Kidney (tissue), 14 donors: Measurements from ENCODE around the gene ADCK2. TPM values are rescaled to one million over a fixed set of nuclear protein-coding genes. Genes with fewer than 3 reads are reported as not detected.

Experiments
- DNase-seq, 5 donors: peaks; one replicate each; pipeline ENCODE4 v3.0.0-alpha.2; 2013 to 2020
- FAIRE-seq: peaks from 2 replicates; lab custom pipeline; 2012; peaks lifted over from hg19 to GRCh38; lab: Jason Lieb, UNC
- H3K27ac ChIP-seq, 2 donors: one replicate each; pipeline ENCODE4 v1.7.0; 2013; ENCODE audit warnings: low read depth in 2 of 2, low read length in 2 of 2, inconsistent platforms in 1 of 2
- H3K27me3 ChIP-seq: one replicate; pipeline ENCODE4 v1.7.1; 2013; ENCODE audit warnings: low read length, inconsistent platforms; ENCODE audit not compliant: control insufficient read depth, insufficient read depth
- H3K36me3 ChIP-seq, 3 donors: one replicate each; pipeline versions ENCODE4 v1.7.0 to v1.7.1; 2013; ENCODE audit warnings: low read length in 3 of 3, control low read depth in 1 of 3, inconsistent platforms in 1 of 3; ENCODE audit not compliant: insufficient read depth in 3 of 3, control insufficient read depth in 2 of 3
- H3K4me1 ChIP-seq, 3 donors: one replicate each; pipeline versions ENCODE4 v1.7.0 to v1.7.1; 2013; ENCODE audit warnings: low read length in 3 of 3, inconsistent platforms in 1 of 3, low read depth in 1 of 3; ENCODE audit not compliant: control insufficient read depth in 2 of 3, insufficient read depth in 2 of 3
- H3K4me3 ChIP-seq, 3 donors: one replicate each; pipeline versions ENCODE4 v1.7.0 to v1.8.1; 2013; ENCODE audit warnings: low read length in 3 of 3, control low read depth in 1 of 3, inconsistent platforms in 1 of 3
- H3K9ac ChIP-seq, 3 donors: one replicate each; pipeline versions ENCODE4 v1.7.0 to v1.7.1; 2013; ENCODE audit warnings: low read length in 3 of 3, control low read depth in 1 of 3, inconsistent platforms in 1 of 3
- H3K9me3 ChIP-seq, 3 donors: one replicate each; pipeline versions ENCODE4 v1.7.0 to v1.7.1; 2013; ENCODE audit warnings: low read length in 3 of 3, control low read depth in 1 of 3, inconsistent platforms in 1 of 3; ENCODE audit not compliant: control insufficient read depth in 2 of 3, insufficient read depth in 1 of 3
- intact Hi-C: fragments of 100-400 bp; cut with DNase I; formaldehyde crosslinking; loops from one replicate; pipeline ENCODE4 v1.11.1; 2022
- polyA plus RNA-seq: library from polyadenylated mRNA; stranded (reverse); fragments of 350-450 nt; fragmentation: Illumina TruSeq; extraction: RNeasy Lipid Tissue Mini Kit (QIAGEN cat#74804); gene quantifications from one replicate; pipeline ENCODE4 v1.2.3, GENCODE V29; 2014; ENCODE audit warnings: low read depth, low replicate concordance; ENCODE audit not compliant: insufficient read depth
- total RNA-seq: library from RNA; stranded (reverse); fragmentation: NEBNext Ultra II Directional; extraction: Animal tissue kit (Norgen Biotek cat#: 25700); gene quantifications from one replicate; pipeline ENCODE4 v1.2.1, GENCODE V29; 2021
- TF ChIP-seq, protein P1 (sequence below): IDR thresholded peaks from 3 replicates; pipeline ENCODE4 v1.5.1; 2012; ENCODE audit warnings: mild to moderate bottlenecking, moderate library complexity, borderline replicate concordance; ENCODE audit not compliant: insufficient read depth; ENCODE audit errors: extremely low read depth
- donor health status: control.
- donor health status: control.
- donor health status: control.
- donor health status: control.
- donor health status: control.
- donor health status: DM: yes; HTN: yes; CAD: no.
- donor health status: Normal renal cell carcinoma (clear cell type).

ADCK2 gene
- total and polyA plus RNA-seq, 2 donors from 2014 or later = 18.7 to 18.8 TPM

DNA sequence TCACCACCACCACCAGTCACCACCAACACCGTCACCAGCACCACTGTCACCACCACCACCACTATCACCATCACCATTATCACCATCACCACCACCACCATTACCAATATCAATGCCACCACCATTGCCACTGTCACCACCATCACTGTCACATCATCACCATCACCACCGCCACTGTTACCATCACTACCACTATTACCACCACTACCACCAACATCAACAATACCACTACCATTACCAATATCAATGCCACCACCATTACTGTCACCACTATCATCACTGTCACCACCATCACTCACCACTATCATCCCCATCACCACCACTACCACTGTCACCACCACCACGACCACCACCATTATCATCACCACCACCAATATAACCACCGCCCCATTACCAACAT lies 18.1 kb upstream of the ADCK2 start:
- FAIRE-seq (no peak), DNase-seq (no peak)
- Histone ChIP-seq H3K4me3 (no peak overlapping the region), H3K4me1 (peaks cover 2 to 8% (median 5%) of the 10 kb centered on the region in 3 donors), H3K36me3 (no peaks in the 10 kb centered on the region), H3K9ac (no peak overlapping the region), H3K27me3 (no peaks in the 10 kb centered on the region), H3K27ac (no peak overlapping the region), H3K9me3 (no peaks in the 10 kb centered on the region)
- intact Hi-C loops = loop anchor here (5.0 kb wide), 1 partner anchor 137 kb away; no protein-coding TSS in a partner anchor
- TF ChIP-seq, protein P1, sequence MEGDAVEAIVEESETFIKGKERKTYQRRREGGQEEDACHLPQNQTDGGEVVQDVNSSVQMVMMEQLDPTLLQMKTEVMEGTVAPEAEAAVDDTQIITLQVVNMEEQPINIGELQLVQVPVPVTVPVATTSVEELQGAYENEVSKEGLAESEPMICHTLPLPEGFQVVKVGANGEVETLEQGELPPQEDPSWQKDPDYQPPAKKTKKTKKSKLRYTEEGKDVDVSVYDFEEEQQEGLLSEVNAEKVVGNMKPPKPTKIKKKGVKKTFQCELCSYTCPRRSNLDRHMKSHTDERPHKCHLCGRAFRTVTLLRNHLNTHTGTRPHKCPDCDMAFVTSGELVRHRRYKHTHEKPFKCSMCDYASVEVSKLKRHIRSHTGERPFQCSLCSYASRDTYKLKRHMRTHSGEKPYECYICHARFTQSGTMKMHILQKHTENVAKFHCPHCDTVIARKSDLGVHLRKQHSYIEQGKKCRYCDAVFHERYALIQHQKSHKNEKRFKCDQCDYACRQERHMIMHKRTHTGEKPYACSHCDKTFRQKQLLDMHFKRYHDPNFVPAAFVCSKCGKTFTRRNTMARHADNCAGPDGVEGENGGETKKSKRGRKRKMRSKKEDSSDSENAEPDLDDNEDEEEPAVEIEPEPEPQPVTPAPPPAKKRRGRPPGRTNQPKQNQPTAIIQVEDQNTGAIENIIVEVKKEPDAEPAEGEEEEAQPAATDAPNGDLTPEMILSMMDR = no peak

DNA sequence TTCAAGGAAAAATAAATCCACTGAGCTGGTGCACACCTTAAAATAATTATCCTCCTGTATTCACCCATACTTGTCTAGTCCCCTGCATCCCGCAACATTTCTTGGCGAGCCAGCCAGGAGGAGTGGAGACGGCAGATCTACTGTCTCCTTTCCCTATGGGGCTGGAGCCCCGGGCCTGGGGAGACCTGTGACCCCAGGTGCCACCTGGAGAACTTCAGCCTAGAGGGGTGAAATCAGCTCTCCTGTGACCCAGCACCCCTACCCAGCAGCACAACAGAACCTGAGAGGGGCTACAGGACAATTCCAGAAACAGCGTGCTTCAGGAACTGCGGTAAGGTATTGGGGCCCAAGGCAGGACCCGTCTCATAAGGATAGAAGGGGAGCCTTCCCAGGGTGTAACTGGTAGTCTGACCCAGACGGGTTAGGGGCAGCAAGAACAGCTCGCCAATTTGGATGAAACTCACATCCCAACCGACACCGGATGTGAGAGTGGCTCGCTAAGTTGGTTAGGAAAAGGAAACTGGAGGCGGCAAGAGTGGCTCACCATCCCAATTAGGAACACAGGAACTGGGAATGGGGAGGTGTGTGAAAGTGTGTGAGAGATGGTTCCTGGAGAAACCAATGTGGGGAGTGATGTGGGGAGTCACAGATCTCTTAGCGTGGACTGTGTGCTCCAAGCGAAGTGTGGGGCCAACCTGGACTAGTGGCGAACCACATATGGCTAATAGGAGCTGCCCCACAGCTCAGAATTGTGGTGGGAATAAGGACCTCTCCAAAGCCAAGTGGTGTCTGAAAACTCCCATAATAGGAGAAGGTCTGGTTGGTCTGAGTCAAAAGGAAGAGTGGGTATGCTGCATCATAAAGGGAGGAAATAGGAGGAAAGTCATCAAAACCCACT lies 17.0 kb upstream of the ADCK2 start:
- DNase-seq = no peak
- H3K4me3 ChIP-seq = peak overlapping the region in 1 of 3 donors; percentile 51
- no peak overlapping the region for H3K27ac ChIP-seq

DNA sequence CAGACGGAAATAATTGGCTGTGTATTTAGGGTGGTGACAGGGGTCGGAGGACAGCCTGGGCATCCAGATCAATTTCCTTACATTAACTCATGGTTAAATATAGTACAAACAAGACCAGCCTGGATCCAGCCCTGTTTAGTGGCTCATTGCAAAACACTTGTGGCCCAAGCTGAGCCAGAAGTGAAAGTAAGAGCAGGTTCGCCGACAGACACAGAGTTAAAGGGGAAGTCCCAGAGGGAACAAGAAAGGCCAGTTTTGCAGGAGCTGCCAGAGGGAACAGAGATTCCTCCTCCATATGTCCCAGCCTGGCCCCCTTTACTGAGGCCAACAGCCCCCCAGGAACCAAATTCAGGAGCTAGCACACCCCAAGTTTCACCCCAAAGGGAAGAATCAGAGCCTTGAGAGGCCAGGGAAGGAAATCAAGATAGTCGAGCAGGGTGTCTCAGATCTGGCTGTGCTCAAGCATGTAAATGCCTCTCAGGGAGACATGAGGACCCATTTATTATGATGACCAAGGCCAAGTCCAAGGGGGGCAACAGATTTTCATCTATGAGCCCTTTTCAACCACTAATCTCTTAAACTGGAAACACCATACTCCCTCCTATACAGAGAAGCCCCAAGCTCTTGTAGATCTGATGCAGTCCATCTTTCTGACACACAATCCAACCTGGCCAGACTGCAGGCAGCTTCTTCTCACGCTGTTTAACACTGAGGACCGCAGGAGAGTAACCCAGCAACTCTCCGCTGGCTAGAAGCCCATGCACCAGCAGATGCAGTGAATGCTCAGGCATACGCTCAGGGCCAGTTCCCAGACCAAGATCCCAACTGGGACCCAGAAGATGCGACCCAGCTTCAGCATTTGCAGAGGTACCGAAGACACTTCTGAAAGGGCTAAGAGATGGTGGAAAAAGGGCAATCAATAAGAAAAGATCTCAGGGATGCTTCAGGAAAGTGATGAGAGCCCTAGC lies 15.9 kb upstream of the ADCK2 start:
- intact Hi-C loops = no loop called here
- peaks cover 2 to 8% (median 5%) of the 10 kb centered on the region in 3 donors for H3K4me1 ChIP-seq
- peak overlapping the region in 2 of 3 donors; percentile 51 to 60 for H3K4me3 ChIP-seq
- H3K9ac ChIP-seq = peak overlapping the region in 1 of 3 donors; percentile 68
- H3K27ac ChIP-seq = peak overlapping the region; percentile 59 to 73
- no peaks in the 10 kb centered on the region for H3K9me3 ChIP-seq
- TF ChIP-seq, protein P1 = no peak
- no peaks in the 10 kb centered on the region for H3K27me3 ChIP-seq
- peak in 3 of 5 donors; percentile 64 to 77 (median 73) for DNase-seq
- no peaks in the 10 kb centered on the region for H3K36me3 ChIP-seq
- no peak for FAIRE-seq

More for the DNA sequence above, 17.0 kb upstream of the ADCK2 start:
- FAIRE-seq = no peak
- peak overlapping the region in 1 of 3 donors; percentile 68 for H3K9ac ChIP-seq
- H3K9me3 ChIP-seq = no peaks in the 10 kb centered on the region
- intact Hi-C loops = no loop called here
- no peaks in the 10 kb centered on the region for H3K27me3 ChIP-seq
- H3K36me3 ChIP-seq = no peaks in the 10 kb centered on the region
- TF ChIP-seq, protein P1 = no peak
- H3K4me1 ChIP-seq = peaks cover 2 to 8% (median 5%) of the 10 kb centered on the region in 3 donors
